Stimulated activated CD8-positive, alpha-beta memory T cell treated with anti-CD3 and anti-CD28 coated beads, Interleukin-7, amount 100 ng/mL, for 24 hours (primary cell): ENCODE results near the gene TAF11L9.
"Not testable (repeated sequence)": the region's sequence is repeated elsewhere in the genome, so short reads cannot be mapped to it uniquely, and the experiment has no call there.

Experiments used
- DNase-seq: peaks from one replicate; pipeline ENCODE4 v3.0.0-alpha.2; 2020; ENCODE audit warnings: low read depth

The TAF11L9 gene

DNA sequence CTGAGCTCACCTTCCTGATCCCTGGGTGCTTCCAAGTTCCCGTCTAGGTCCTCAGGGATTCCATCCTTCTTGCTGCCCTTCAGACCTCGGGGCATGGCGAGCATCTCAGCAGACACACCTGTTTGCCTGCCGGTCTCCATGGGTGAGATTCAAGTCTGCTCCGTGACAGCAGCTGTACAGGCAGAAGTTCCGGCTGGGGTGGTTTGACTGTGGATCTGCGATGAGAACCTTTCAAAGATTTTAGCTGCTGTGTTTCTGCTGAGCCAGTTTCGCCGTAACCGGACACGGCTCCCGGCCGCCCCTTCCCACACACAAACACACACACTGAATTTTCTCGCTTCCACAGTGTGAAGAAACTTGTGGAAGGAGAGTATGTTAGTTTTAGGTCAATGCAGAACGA lies at the start of gene TAF11L9:
Gene TAF11L9, minus strand, starts transcription at position 140 of the 400 bp plus-strand sequence.
- DNase-seq: not testable (repeated sequence)

DNA sequence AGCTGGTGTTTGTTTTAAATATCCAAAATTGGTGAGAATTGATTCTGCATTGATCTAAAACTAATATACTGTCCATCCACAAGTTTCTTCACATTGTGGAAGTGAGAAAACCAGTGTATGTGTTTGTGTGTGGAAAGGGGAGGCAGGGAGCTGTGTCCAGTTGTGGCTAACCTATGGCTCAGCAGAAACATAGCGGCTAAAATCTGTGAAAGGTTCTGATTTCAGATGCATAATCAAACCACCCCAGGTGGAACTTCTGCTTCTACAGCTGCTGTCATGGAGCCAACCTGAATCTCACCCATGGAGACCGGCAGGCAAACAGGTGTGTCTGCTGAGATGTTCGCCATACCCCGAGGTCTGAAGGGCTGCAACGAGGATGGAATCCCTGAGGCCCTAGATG lies 40.0 kb upstream of the TAF11L9 start, which contains the start of gene TAF11L14:
Gene TAF11L14, plus strand, starts transcription at position 301 of the 400 bp plus-strand sequence.
- DNase-seq: no peak

DNA sequence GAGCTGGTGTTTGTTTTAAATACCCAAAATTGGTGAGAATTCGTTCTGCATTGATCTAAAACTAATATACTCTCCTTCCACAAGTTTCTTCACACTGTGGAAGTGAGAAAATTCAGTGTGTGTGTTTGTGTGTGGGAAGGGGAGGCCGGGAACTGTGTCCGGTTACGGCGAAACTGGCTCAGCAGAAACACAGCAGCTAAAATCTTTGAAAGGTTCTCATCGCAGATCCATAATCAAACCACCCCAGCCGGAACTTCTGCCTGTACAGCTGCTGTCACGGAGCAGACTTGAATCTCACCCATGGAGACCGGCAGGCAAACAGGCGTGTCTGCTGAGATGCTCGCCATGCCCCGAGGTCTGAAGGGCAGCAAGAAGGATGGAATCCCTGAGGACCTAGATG lies 37.6 kb upstream of the TAF11L9 start, which contains the start of gene TAF11L13:
Gene TAF11L13, plus strand, starts transcription at position 301 of the 400 bp plus-strand sequence.
- DNase-seq: not testable (repeated sequence)

DNA sequence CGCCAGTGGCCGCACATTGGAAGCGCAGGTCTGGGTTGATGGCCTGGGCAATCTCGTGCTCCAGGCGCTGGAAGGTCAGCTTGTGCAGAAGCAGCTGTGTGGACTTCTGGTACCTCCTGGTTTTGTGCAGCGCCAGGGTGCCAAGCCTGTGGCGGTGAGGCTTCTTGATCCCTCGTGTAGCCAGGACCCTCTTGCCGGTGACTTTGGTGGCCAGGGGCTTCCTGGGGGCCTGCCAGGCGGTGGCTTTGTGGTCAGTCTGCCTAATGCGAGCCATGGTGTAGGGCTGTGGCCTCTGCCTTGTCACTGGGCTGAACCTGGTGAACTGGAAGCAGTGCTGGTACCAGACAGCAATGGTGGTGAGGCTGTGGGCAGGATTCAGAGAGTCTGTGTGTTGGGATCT lies 31.5 kb upstream of the TAF11L9 start:
- no peak for DNase-seq

DNA sequence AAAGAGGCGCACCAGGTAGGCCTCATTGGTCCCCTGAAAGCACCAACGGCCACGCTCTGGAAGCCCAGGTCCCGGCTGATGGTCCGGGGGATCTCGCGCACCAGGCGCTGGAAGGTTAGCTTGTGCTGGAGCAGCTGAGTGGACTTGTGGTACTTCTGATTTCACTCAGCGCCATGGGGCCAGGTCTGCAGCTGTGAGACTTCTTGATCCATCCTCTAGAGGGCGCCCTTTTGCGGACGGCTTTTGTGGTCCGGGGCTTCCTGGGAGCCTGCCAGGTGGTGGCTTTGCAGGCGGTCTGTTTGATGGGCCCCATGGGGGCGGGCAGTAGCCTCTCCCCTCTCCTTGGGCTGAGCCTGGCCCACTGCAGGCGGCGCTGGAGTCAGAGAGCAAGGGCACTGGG lies 26.4 kb upstream of the TAF11L9 start:
- DNase-seq: no peak

DNA sequence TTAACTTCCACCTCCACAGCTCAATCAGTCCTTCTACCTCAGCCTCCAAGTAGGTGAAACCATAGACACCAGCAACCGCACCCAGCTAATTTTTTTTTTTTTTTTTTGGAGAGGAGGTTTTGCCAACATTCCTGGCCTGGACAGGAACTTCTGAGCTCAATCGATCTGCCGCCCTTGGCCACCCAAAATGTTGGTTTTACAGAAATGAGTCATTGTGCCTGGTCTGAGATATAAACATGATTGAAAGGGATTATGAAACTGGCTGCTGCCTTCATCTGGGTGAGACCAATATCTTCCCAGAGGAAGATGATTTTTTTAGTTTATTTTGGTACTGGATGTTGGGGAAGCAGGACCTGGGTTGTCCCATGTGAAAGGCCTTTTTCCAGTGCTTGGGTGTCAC lies 25.2 kb upstream of the TAF11L9 start:
- DNase-seq: no peak

DNA sequence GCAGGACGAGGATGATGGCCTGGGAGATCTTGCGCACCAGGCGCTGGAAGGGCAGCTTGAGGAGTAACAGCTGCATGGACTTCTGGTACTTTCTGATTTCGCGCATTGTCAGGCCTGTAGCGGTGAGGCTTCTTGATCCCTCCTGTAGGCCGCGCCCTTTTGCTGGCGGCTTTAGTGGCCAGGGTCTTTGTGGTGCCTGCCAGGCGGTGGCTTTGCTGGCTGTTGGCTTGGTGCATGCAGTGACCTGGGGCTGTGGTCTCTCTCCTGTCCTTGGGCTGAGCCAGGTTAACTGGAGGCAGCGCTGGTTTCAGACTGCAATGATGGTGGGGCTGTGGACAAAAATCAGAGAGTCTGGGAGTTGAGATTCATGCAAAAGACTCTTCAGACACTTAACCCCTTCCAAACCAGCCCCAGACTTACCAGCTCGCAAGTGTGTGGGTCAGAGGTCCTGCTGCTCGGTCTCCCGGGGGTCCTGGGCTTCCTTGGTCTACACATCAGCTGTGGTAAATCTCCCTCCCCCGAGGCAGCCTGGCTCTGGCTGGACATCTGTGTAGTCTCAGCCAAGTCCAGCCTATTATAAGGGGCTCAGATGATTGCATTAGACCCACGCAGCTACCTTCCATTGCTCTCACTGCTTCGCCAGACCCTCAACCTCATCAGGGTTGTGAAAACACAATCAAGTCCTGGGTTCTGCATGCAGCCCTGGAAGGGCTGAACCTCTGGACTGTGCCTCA lies 20.8 kb upstream of the TAF11L9 start:
- no peak for DNase-seq

DNA sequence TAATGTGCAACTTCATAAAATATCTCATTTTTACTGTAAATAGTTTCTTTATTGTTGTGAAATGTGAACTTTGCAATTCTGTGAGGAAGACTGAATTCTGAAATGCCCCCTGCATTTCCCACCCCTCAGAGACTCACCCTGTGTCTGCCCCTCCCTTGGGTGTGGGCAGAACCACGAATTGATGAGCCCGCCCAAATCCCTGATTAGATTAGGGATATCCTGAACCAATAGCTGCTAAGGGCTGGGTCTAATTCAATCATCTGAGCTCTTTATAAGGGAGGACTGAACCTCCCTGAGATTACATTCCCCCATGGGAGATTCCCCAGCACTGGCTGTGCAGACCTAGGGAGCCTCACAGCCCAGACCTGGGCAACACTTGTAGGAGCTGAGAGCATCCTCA lies 15.9 kb upstream of the TAF11L9 start, which contains the start of gene TAF11L12:
Gene TAF11L12, plus strand, starts transcription at position 301 of the 400 bp plus-strand sequence.
- DNase-seq: not testable (repeated sequence)

DNA sequence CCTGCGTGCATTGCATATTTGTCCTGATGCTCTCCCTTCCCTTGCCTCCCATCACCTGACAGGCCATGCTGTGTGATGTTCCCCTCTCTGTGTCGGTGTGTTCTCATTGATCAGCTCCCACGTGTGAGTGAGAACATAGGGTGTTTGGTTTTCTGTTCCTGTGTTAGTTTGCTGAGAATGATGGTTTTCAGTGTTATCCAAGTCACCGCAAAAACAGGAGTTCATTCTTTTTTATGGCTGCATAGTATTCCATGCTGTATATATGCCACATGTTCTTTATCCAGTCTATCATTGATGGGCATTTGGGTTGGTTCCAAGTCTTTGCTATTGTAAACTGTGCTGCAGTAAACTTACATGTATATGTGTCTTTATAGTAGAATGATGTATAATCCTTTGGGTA lies 13.3 kb upstream of the TAF11L9 start:
- DNase-seq: not testable (repeated sequence)

DNA sequence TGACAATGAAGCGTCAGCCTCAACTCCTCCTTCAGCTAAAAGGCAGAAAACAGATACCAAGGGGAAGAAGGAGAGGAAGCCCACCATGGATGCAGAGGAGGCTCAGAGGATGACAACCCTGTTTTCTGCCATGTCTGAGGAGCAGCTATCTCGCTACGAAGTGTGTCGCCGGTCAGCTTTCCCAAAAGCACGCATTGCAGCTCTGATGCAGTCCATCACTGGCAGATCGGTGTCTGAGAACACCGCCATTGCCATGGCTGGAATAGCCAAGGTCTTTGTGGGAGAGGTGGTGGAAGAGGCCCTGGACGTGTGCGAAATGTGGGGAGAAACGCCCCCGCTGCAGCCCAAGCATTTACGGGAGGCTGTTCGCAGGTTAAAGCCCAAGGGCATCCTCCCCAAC lies 10.8 kb upstream of the TAF11L9 start:
- no peak for DNase-seq

DNA sequence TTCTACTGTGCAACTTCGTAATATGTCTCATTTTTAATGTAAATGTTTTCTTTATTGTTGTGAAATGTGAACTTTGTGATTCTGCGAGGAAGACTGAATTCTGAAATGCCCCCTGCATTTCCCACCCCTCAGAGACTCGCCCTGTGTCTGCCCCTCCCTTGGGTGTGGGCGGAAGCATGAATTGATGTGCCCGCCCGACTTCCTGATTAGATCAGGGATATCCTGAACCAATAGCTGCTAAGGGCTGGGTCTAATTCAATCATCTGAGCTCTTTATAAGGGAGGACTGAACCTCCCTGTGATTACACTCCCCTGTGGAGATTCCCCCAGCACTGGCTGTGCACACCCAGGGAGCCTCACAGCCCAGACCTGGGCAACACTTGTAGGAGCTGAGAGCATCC lies 9.7 kb upstream of the TAF11L9 start, which contains the start of gene TAF11L11:
Gene TAF11L11, plus strand, starts transcription at position 304 of the 400 bp plus-strand sequence.
- not testable (repeated sequence) for DNase-seq

DNA sequence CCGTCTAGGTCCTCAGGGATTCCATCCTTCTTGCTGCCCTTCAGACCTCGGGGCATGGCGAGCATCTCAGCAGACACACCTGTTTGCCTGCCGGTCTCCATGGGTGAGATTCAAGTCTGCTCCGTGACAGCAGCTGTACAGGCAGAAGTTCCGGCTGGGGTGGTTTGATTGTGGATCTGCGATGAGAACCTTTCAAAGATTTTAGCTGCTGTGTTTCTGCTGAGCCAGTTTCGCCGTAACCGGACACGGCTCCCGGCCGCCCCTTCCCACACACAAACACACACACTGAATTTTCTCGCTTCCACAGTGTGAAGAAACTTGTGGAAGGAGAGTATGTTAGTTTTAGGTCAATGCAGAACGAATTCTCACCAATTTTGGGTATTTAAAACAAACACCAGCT lies 3.5 kb upstream of the TAF11L9 start, which contains the start of gene TAF11L10:
Gene TAF11L10, minus strand, starts transcription at position 101 of the 400 bp plus-strand sequence.
- not testable (repeated sequence) for DNase-seq

DNA sequence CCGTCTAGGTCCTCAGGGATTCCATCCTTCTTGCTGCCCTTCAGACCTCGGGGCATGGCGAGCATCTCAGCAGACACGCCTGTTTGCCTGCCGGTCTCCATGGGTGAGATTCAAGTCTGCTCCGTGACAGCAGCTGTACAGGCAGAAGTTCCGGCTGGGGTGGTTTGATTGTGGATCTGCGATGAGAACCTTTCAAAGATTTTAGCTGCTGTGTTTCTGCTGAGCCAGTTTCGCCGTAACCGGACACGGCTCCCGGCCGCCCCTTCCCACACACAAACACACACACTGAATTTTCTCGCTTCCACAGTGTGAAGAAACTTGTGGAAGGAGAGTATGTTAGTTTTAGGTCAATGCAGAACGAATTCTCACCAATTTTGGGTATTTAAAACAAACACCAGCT lies 3.3 kb downstream of the TAF11L9 start, which contains the start of gene TAF11L8:
Gene TAF11L8, minus strand, starts transcription at position 101 of the 400 bp plus-strand sequence.
- not testable (repeated sequence) for DNase-seq

DNA sequence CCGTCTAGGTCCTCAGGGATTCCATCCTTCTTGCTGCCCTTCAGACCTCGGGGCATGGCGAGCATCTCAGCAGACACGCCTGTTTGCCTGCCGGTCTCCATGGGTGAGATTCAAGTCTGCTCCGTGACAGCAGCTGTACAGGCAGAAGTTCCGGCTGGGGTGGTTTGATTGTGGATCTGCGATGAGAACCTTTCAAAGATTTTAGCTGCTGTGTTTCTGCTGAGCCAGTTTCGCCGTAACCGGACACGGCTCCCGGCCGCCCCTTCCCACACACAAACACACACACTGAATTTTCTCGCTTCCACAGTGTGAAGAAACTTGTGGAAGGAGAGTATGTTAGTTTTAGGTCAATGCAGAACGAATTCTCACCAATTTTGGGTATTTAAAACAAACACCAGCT lies 8.5 kb downstream of the TAF11L9 start, which contains the start of gene TAF11L7:
Gene TAF11L7, minus strand, starts transcription at position 101 of the 400 bp plus-strand sequence.
- not testable (repeated sequence) for DNase-seq
